PC-9 (cell line): ENCODE data around the gene WSCD2.

Experiments
- CTCF ChIP-seq: fragments of 200-600 bp; sonication (generic); conservative IDR thresholded peaks from 2 replicates; pipeline ENCODE4 v1.6.1; 2017; ENCODE audit warnings: mixed run types, antibody characterized with exemption, mild to moderate bottlenecking, moderate library complexity
- EZH2 ChIP-seq: fragments of 200-600 bp; sonication (generic); IDR thresholded peaks from 2 replicates; pipeline ENCODE4 v1.8.0; 2017; ENCODE audit warnings: antibody characterized with exemption, low read depth

GRCh38 chr12:108196319-108196718, 67.2 kb downstream of the WSCD2 start:
- TF ChIP-seq CTCF (no peak), EZH2 (no peak)
